GM23338 (cell line): ENCODE data around the gene CENPK. TPM values are rescaled to one million over a fixed set of nuclear protein-coding genes. Genes with fewer than 3 reads are reported as not detected.

Experiments used
- ATAC-seq: fragments of 200-7000 bp; cut with Tn5 transposase; 3 replicates; pipeline ENCODE4 v1.9.1; 2020
- DNase-seq: peaks from one replicate; pipeline ENCODE4 v3.0.0-alpha.2; 2015; ENCODE audit warnings: low spot score
- H2AFZ ChIP-seq: fragments of 200-600 bp; sonication (generic); 2 replicates; pipeline ENCODE4 v1.8.0; 2016; ENCODE audit warnings: antibody characterized with exemption, mild to moderate bottlenecking, moderate library complexity
- H3F3A ChIP-seq: fragments of 200-600 bp; sonication (generic); replicated peaks from 2 replicates; pipeline ENCODE4 v1.8.0; 2017; ENCODE audit warnings: antibody characterized with exemption, mixed run types, low read depth
- H3K27ac ChIP-seq: fragments of 200-600 bp; sonication (generic); 2 replicates; pipeline ENCODE4 v1.6.1; 2016; ENCODE audit warnings: low read depth
- H3K27me3 ChIP-seq: fragments of 200-600 bp; sonication (generic); 2 replicates; pipeline ENCODE4 v1.8.0; 2016; ENCODE audit warnings: mild to moderate bottlenecking, mixed run types, moderate library complexity; ENCODE audit not compliant: insufficient read depth
- H3K36me3 ChIP-seq: fragments of 200-600 bp; sonication (generic); 2 replicates; pipeline ENCODE4 v1.8.0; 2016; ENCODE audit warnings: mild to moderate bottlenecking; ENCODE audit not compliant: insufficient read depth
- H3K4me1 ChIP-seq: fragments of 200-600 bp; sonication (generic); 2 replicates; pipeline ENCODE4 v1.8.0; 2016; ENCODE audit warnings: mild to moderate bottlenecking, moderate library complexity; ENCODE audit not compliant: insufficient read depth
- H3K4me2 ChIP-seq: fragments of 200-600 bp; sonication (generic); 2 replicates; pipeline ENCODE4 v1.7.1; 2017; ENCODE audit warnings: mixed run types
- H3K4me3 ChIP-seq: fragments of 200-600 bp; sonication (generic); 2 replicates; pipeline ENCODE4 v1.6.1; 2016; ENCODE audit warnings: mixed run types
- H3K79me2 ChIP-seq: fragments of 200-600 bp; sonication (generic); replicated peaks from 2 replicates; pipeline ENCODE4 v1.8.0; 2017; ENCODE audit warnings: mild to moderate bottlenecking; ENCODE audit not compliant: insufficient read depth
- H3K9me2 ChIP-seq: fragments of 200-600 bp; sonication (generic); 2 replicates; pipeline ENCODE4 v1.8.0; 2017; ENCODE audit not compliant: insufficient read depth
- H4K20me1 ChIP-seq: fragments of 200-600 bp; sonication (generic); replicated peaks from 2 replicates; pipeline ENCODE4 v1.8.0; 2017; ENCODE audit warnings: mild to moderate bottlenecking; ENCODE audit not compliant: insufficient read depth
- H3K27ac Mint-ChIP-seq: 2 replicates; pipeline ENCODE4 v1.8.0; 2020; ENCODE audit warnings: inconsistent platforms, mild to moderate bottlenecking, moderate library complexity, mixed read lengths
- H3K27me3 Mint-ChIP-seq: 3 replicates; pipeline ENCODE4 v1.8.0; 2022; ENCODE audit warnings: low read depth, mild to moderate bottlenecking, moderate library complexity, mixed read lengths, inconsistent platforms; ENCODE audit not compliant: insufficient read depth, poor library complexity
- H3K36me3 Mint-ChIP-seq: 3 replicates; pipeline ENCODE4 v1.8.0; 2021; ENCODE audit warnings: low read depth, mild to moderate bottlenecking, inconsistent platforms, moderate library complexity, mixed read lengths
- H3K4me1 Mint-ChIP-seq: 3 replicates; pipeline ENCODE4 v1.8.0; 2020; ENCODE audit warnings: mild to moderate bottlenecking, inconsistent platforms, mixed read lengths
- H3K4me3 Mint-ChIP-seq: 3 replicates; pipeline ENCODE4 v1.8.0; 2021; ENCODE audit warnings: moderate library complexity, mild to moderate bottlenecking, inconsistent platforms, mixed read lengths
- H3K9me3 Mint-ChIP-seq: 3 replicates; pipeline ENCODE4 v1.8.0; 2020; ENCODE audit warnings: moderate library complexity, mild to moderate bottlenecking, inconsistent platforms, mixed read lengths
- CREB1 ChIP-seq: fragments of 250-450 bp; sonication (Bioruptor Pico); IDR thresholded peaks from 2 replicates; pipeline ENCODE4 v1.5.0; 2020; ENCODE audit warnings: low read depth, mild to moderate bottlenecking, moderate library complexity
- CTCF ChIP-seq, 2 experiments: fragments of 200-600 bp in 1 of 2; sonication (generic) in 1 of 2; conservative IDR thresholded peaks; 2 replicates each; pipeline versions ENCODE4 v1.5.1 to v1.6.1; 2016 to 2017; ENCODE audit warnings: antibody characterized with exemption in 2 of 2, low read depth in 2 of 2, mild to moderate bottlenecking in 2 of 2, moderate library complexity in 1 of 2
- ETS1 ChIP-seq: IDR thresholded peaks from 2 replicates; pipeline ENCODE4 v1.6.1; 2016; ENCODE audit warnings: antibody characterized with exemption
- EZH2 ChIP-seq: fragments of 200-600 bp; sonication (generic); IDR thresholded peaks from one replicate; pipeline ENCODE4 v1.8.0; 2017; ENCODE audit warnings: antibody characterized with exemption, mild to moderate bottlenecking, low read depth; ENCODE audit not compliant: unreplicated experiment
- EZH2phosphoT487 ChIP-seq: fragments of 200-600 bp; sonication (generic); IDR thresholded peaks from one replicate; pipeline ENCODE4 v1.8.1; 2018; ENCODE audit warnings: antibody characterized with exemption; ENCODE audit not compliant: unreplicated experiment
- JUNB ChIP-seq: IDR thresholded peaks from one replicate; pipeline ENCODE4 v1.6.1; 2016; ENCODE audit warnings: antibody characterized with exemption; ENCODE audit not compliant: unreplicated experiment
- NANOG ChIP-seq: IDR thresholded peaks from 2 replicates; pipeline ENCODE4 v1.6.1; 2016; ENCODE audit warnings: antibody characterized with exemption, borderline replicate concordance
- POLR2AphosphoS5 ChIP-seq: IDR thresholded peaks from 2 replicates; pipeline ENCODE4 v1.6.1; 2016; ENCODE audit warnings: antibody characterized with exemption, low read depth
- REST ChIP-seq: IDR thresholded peaks from one replicate; pipeline ENCODE4 v1.6.1; 2018; ENCODE audit warnings: antibody characterized with exemption; ENCODE audit not compliant: unreplicated experiment
- STAT1 ChIP-seq: IDR thresholded peaks from one replicate; pipeline ENCODE4 v1.6.1; 2016; ENCODE audit warnings: antibody characterized with exemption; ENCODE audit not compliant: unreplicated experiment
- ZNF114 ChIP-seq: fragments of 250-450 bp; sonication (Bioruptor Pico); IDR thresholded peaks from 2 replicates; pipeline ENCODE4 v1.5.0; 2020; ENCODE audit warnings: mild to moderate bottlenecking, moderate library complexity
- ZNF331 ChIP-seq: fragments of 250-450 bp; sonication (Bioruptor Pico); IDR thresholded peaks from 2 replicates; pipeline ENCODE4 v1.5.0; 2020; ENCODE audit warnings: low read depth, mild to moderate bottlenecking, moderate library complexity
- ZNF462 ChIP-seq: fragments of 250-450 bp; sonication (Bioruptor Pico); IDR thresholded peaks from 2 replicates; pipeline ENCODE4 v1.5.0; 2020; ENCODE audit warnings: mild to moderate bottlenecking, moderate library complexity
- polyA plus RNA-seq: library from polyadenylated mRNA; unstranded; fragments of >200 nt; fragmentation: Nextera tagmentation; extraction: Ambion mirVana; gene quantifications from 2 replicates; pipeline ENCODE4 v1.2.1, GENCODE V29; 2016
- total RNA-seq: library from RNA; depleted of rRNA; stranded (reverse); fragments of >200 nt; shearing (Covaris generic); gene quantifications from 2 replicates; pipeline ENCODE4 v1.2.3, GENCODE V29; 2014

Gene CENPK
- total and polyA plus RNA-seq, 2 experiments from 2014 or later: 50.2 to 137 TPM

- H3K4me1 ChIP-seq: peaks cover 4% of the 10 kb centered on the region; the same call in 1 of the 2 replicates
- H3K36me3 ChIP-seq: peaks cover 14% of the 10 kb centered on the region; the same call in 1 of the 2 replicates
- H3K9me3 Mint-ChIP-seq: no peaks in the 10 kb centered on the region
- no peaks in the 10 kb centered on the region for H4K20me1 ChIP-seq
- H2AFZ ChIP-seq: no peak overlapping the region
- peaks cover 48% of the 10 kb centered on the region for H3K36me3 Mint-ChIP-seq
- no peak overlapping the region for H3K4me3 ChIP-seq
- DNase-seq (no peak), ATAC-seq (no peak)
- H3K79me2 ChIP-seq: no peaks in the 10 kb centered on the region
- H3K4me3 Mint-ChIP-seq: no peak overlapping the region
- no peak for TF ChIP-seq EZH2
- no peak for TF ChIP-seq CTCF (conservative IDR thresholded peaks at IDR 0.05; ENCODE audit: low read depth in 2 of 2)
- TF ChIP-seq ETS1: no peak
- TF ChIP-seq ZNF114 (CRISPR knock-in tag): no peak
- no peak for TF ChIP-seq JUNB
- TF ChIP-seq POLR2AphosphoS5: no peak
- TF ChIP-seq STAT1: no peak
- TF ChIP-seq REST: no peak
- TF ChIP-seq EZH2phosphoT487: no peak
- no peak for TF ChIP-seq CREB1 (CRISPR knock-in tag)
- no peak for TF ChIP-seq ZNF462 (CRISPR knock-in tag)
- no peak for TF ChIP-seq ZNF331 (CRISPR knock-in tag)
- no peak for TF ChIP-seq NANOG
- no peaks in the 10 kb centered on the region for H3K27me3 Mint-ChIP-seq
- no peak overlapping the region for H3K27ac Mint-ChIP-seq
- H3K27me3 ChIP-seq: no peaks in the 10 kb centered on the region
- no peak overlapping the region for H3K27ac ChIP-seq
- no peaks in the 10 kb centered on the region for H3F3A ChIP-seq
- H3K9me2 ChIP-seq: no peaks in the 10 kb centered on the region; the same call in 1 of the 2 replicates
- H3K4me1 Mint-ChIP-seq: peaks cover 7% of the 10 kb centered on the region; the same call in 1 of the 3 replicates
- no peak overlapping the region for H3K4me2 ChIP-seq
These were observed 23.1 kb downstream of the CENPK start for GRCh38 chr5:65539827-65540226.
